GM19193 (cell line): ENCODE data around the gene GHITM.

ENCODE experiments used
- POLR2A ChIP-seq: IDR thresholded peaks from 4 replicates; pipeline ENCODE4 v1.6.1; 2011; ENCODE audit not compliant: insufficient read depth, insufficient read length; ENCODE audit errors: extremely low read depth

Gene GHITM

GRCh38 chr10:84138478-84139125, 707 bp upstream of the GHITM start:
- no peak for TF ChIP-seq POLR2A

DNA sequence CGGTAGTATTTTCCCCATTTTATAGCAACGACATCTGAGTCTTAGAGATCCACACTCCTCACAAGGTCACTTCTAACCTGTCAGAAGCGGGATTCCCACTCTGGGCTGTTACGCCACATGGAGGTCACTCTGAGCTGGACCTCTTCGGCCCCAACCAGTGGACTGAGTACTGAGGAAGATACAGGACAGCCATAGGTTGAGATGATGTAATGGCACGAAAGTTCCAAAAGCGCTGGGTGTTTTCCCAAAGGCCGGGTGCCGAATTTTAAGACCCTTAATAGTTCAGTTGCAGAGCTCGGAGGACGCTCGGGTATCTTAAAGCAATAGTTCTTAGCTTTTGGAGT, 699 bp downstream of the GHITM start:
- TF ChIP-seq POLR2A = no peak

DNA sequence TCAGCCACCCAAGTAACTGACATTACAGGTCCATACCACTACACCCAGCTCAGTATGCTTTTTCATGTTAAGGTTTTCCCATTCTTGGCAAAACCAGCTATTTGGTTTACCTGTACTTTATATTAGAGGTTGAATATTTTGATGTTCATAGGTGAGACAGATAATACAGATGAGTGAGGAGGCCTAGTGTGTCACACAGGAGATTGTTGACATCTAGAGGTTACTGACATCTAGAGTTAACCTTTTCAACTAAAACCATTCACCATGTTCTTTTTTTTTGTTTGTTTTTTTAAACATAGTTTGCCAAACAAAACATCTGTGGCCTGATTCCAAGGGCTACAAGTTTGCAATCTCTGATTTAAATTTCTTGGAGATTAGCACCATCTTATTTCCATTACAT, 8.0 kb downstream of the GHITM start:
- no peak for TF ChIP-seq POLR2A

DNA sequence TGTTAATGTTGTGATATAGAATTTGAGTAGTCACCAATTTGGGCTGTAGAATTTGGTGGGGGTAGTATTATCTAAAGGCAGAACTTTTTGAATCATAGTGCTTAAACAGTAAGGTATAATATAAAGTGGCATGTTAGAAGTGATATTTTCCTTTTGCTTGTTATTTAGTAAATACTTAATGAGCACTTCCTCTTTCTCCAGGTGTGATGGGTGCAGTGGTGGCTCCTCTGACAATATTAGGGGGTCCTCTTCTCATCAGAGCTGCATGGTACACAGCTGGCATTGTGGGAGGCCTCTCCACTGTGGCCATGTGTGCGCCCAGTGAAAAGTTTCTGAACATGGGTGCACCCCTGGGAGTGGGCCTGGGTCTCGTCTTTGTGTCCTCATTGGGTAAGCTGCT, 10.5 kb downstream of the GHITM start:
- no peak for TF ChIP-seq POLR2A

DNA sequence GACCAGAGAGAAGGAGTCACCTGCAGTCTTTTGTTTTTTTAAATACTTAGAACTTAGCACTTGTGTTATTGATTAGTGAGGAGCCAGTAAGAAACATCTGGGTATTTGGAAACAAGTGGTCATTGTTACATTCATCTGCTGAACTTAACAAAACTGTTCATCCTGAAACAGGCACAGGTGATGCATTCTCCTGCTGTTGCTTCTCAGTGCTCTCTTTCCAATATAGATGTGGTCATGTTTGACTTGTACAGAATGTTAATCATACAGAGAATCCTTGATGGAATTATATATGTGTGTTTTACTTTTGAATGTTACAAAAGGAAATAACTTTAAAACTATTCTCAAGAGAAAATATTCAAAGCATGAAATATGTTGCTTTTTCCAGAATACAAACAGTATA, 13.5 kb downstream of the GHITM start:
- TF ChIP-seq POLR2A = no peak

- TF ChIP-seq POLR2A = no peak
Measured at GRCh38 chr10:84155521-84155920, 16.2 kb downstream of the GHITM start.

DNA sequence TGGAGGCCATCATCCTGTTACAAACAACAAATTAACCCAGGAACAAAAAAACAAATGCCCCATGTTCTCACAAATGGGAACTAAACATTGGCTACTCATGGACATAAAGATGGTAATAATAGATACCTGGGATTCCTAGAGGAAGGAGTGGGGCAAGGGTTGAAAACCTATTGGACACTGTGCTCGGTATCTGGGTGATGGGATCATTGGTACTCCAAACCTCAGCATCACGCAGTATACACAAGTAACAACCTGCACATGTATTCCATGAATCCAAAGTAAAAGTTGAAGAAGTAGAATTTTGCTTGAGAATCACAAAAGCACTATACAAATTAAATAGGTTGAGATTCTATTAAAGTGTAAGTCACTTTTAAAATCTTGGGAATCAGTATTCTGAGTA, 16.7 kb downstream of the GHITM start:
- TF ChIP-seq POLR2A = no peak

GRCh38 chr10:84156768-84157167, 17.5 kb downstream of the GHITM start:
- peak; percentile 18 for TF ChIP-seq POLR2A

GRCh38 chr10:84158061-84158460, 18.8 kb downstream of the GHITM start:
- TF ChIP-seq POLR2A = no peak

- no peak for TF ChIP-seq POLR2A
Measured at GRCh38 chr10:84158550-84158949, 19.2 kb downstream of the GHITM start.

DNA sequence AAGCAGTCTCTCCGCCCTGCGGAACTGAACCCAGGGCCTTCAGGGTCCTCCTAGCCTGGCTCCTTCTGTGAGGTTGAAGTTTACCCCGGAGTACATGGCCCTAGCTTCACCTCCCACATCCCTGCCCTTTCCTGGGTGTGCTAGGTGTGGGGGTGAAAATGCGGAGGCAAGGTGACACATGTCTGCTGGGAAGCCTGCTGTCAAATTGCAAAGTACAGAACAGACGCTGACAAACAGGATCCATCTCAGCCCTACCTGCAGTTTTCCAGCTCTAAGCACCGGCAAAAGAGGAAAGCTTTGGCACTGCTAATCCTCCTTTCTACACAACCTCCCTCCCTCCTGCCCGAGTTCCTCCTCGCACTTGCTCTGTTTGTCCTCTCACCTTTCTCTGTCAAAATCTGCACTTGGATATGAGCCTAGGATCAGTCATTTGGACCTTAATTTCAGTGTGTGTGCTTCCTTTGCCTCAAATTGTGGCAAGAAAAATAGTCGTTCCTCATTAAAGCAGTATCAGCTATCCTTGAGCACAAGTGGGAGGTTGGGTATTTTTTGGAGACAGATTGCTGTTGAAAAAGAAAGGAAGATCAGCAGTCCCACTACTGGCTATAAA, 19.9 kb downstream of the GHITM start:
- no peak for TF ChIP-seq POLR2A

- TF ChIP-seq POLR2A = no peak
Measured at GRCh38 chr10:84160663-84161362, 21.5 kb downstream of the GHITM start.

DNA sequence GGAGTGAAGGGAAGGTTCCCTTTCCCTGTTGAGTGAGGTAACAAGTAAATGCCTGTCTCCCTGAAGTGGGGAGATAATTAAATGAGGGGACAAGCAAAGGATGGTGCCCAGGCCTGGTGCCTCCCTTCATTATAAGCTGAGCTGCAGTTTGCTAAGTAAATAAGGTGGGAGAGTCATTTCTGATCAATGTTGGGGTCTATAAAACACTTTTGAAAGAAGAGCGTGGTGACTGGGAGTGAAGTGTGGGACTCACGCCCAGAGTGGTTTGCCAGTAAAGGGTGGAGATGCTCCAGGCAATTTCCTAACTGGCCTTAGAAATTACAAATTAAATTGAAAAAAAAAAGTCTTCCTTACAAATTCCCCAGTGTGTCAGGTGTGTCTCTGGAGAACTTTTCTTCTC, 24.7 kb downstream of the GHITM start:
- TF ChIP-seq POLR2A = no peak

DNA sequence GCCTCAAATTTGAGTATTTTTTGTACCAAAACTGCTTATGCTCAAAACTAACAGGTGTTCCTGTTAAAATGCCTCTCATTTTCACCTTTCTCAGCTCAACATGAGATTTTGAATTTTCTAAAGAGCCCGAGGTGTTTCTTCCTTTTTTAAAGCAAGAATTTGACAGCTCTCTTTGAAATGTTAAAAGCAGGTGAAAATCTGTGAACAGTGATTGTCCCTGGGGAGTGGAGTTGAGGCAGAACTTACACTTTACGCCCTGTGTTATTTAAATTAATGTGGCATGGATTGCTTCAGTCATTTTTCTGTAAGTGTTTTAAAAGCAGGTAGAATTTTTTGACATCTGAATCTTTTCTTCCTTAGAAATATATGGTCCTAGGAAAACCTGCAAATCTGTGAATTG, 25.1 kb downstream of the GHITM start:
- no peak for TF ChIP-seq POLR2A

GRCh38 chr10:84166620-84167288, 27.4 kb downstream of the GHITM start:
- no peak for TF ChIP-seq POLR2A
